Sigmoid colon (tissue), 4 donors: Measurements from ENCODE around the gene GMPS.

Source experiments
- EP300 ChIP-seq, 4 donors: sonication (generic); formaldehyde crosslinking; IDR thresholded peaks; one replicate each; pipeline ENCODE4 v1.6.1; 2017; ENCODE audit warnings: antibody characterized with exemption in 4 of 4
- POLR2A ChIP-seq, 2 donors: fragments of 450-650 bp; IDR thresholded peaks; one replicate each; pipeline ENCODE4 v1.6.1; 2016; ENCODE audit warnings: antibody characterized with exemption in 2 of 2, mild to moderate bottlenecking in 2 of 2, moderate library complexity in 2 of 2
- POLR2AphosphoS5 ChIP-seq, 4 donors: sonication (generic); formaldehyde crosslinking; IDR thresholded peaks; one replicate each; pipeline ENCODE4 v1.6.1; 2017; ENCODE audit warnings: antibody characterized with exemption in 4 of 4
- TF ChIP-seq, protein P1 (sequence below), 4 experiments: fragments of 450-650 bp in 3 of 4; fragments of 200-600 bp in 1 of 4; IDR thresholded peaks; one replicate each; pipeline ENCODE4 v1.5.1; 2016 to 2019; ENCODE audit warnings: antibody characterized with exemption in 4 of 4, mild to moderate bottlenecking in 3 of 4, moderate library complexity in 2 of 4

DNA sequence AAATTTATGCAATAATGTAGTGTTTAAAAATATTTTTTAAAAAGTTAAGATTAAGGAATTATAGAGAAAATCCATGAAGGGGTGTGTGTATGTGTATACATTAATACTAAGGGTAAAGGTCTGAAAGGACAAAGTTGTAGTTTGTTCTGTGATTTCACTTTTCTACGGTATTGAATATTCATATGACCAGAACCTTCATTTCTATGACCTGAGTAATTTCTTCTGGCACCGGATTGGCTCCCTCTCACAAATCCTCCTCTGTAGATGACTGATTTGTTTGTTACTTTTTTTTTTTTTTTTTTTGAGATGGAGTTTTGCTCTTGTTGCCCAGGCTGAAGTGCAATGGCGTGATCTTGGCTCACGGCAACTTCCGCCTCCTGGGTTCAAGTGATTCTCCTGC lies 20.9 kb downstream of the GMPS start:
- TF ChIP-seq, protein P1, sequence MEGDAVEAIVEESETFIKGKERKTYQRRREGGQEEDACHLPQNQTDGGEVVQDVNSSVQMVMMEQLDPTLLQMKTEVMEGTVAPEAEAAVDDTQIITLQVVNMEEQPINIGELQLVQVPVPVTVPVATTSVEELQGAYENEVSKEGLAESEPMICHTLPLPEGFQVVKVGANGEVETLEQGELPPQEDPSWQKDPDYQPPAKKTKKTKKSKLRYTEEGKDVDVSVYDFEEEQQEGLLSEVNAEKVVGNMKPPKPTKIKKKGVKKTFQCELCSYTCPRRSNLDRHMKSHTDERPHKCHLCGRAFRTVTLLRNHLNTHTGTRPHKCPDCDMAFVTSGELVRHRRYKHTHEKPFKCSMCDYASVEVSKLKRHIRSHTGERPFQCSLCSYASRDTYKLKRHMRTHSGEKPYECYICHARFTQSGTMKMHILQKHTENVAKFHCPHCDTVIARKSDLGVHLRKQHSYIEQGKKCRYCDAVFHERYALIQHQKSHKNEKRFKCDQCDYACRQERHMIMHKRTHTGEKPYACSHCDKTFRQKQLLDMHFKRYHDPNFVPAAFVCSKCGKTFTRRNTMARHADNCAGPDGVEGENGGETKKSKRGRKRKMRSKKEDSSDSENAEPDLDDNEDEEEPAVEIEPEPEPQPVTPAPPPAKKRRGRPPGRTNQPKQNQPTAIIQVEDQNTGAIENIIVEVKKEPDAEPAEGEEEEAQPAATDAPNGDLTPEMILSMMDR (IDR thresholded peaks at IDR 0.05), result no peak
- no peak for TF ChIP-seq POLR2A (IDR thresholded peaks at IDR 0.05)
- TF ChIP-seq POLR2AphosphoS5 (IDR thresholded peaks at IDR 0.05), result no peak
- TF ChIP-seq EP300 (IDR thresholded peaks at IDR 0.05), result no peak
